ENCODE measurements around the gene ABCA9. TPM values are rescaled to one million over a fixed set of nuclear protein-coding genes. Genes with fewer than 3 reads are reported as not detected.

The ABCA9 gene
- total RNA-seq, 1 experiment from 2014 or later, result not detected

- no peaks in the 10 kb centered on the region for H3K79me2 ChIP-seq (ENCODE audit: low read length)
- CTCF ChIA-PET, result interaction anchor here (0.5 kb wide), 1 partner anchor 25 kb away, joined by 5 read pairs; no protein-coding TSS in a partner anchor
- POLR2A ChIA-PET (ENCODE audit: unreplicated experiment), result no interaction called here
- no peaks in the 10 kb centered on the region for H3K36me3 ChIP-seq (ENCODE audit: low read depth, low read length)
- no peak for ATAC-seq
- no peaks in the 10 kb centered on the region for H3K9me2 ChIP-seq (replicated peaks; ENCODE audit: low read length)
- H3K27me3 ChIP-seq (ENCODE audit: low read length), result peaks cover 33% of the 10 kb centered on the region
- TF ChIP-seq EZH2phosphoT487 (IDR thresholded peaks at IDR 0.05; ENCODE audit: borderline replicate concordance, low read length), result no peak
- TF ChIP-seq CTCF (conservative IDR thresholded peaks at IDR 0.05; ENCODE audit: low read depth, low read length), result no peak
- no peak for TF ChIP-seq EZH2 (IDR thresholded peaks at IDR 0.05; ENCODE audit: low read length, unreplicated experiment)
- BruUV-seq (replicated peaks), result no TSS peak
- H3K9ac ChIP-seq (ENCODE audit: low read length), result no peak overlapping the region
- no peaks in the 10 kb centered on the region for H4K20me1 ChIP-seq (ENCODE audit: low read length)
- no peaks in the 10 kb centered on the region for H3K4me1 ChIP-seq (ENCODE audit: insufficient read depth, low read length)
- H3K27ac ChIP-seq (ENCODE audit: low read length), result no peak overlapping the region
- H3F3A ChIP-seq (ENCODE audit: low read length, unreplicated experiment), result no peaks in the 10 kb centered on the region
- H3K4me2 ChIP-seq (ENCODE audit: low read length), result no peak overlapping the region
- no peaks in the 10 kb centered on the region for H3K9me3 ChIP-seq (ENCODE audit: low read length)
- no peak for DNase-seq
- H2AFZ ChIP-seq (ENCODE audit: low read length), result no peak overlapping the region
- H3K4me3 ChIP-seq (ENCODE audit: low read length), result no peak overlapping the region
- intact Hi-C loops (cut with micrococcal nuclease), result no loop called here
These were observed 3.4 kb downstream of the ABCA9 start for GRCh38 chr17:69057280-69057679.

GRCh38 chr17:69056179-69056823, 4.4 kb downstream of the ABCA9 start:
- ATAC-seq (no peak), DNase-seq (no peak)
- intact Hi-C loops (cut with micrococcal nuclease), result no loop called here
- Histone ChIP-seq H2AFZ (ENCODE audit: low read length) (no peak overlapping the region), H3K9ac (ENCODE audit: low read length) (no peak overlapping the region), H3F3A (ENCODE audit: low read length, unreplicated experiment) (no peaks in the 10 kb centered on the region), H3K9me2 (replicated peaks; ENCODE audit: low read length) (no peaks in the 10 kb centered on the region), H3K27me3 (ENCODE audit: low read length) (peaks cover 31% of the 10 kb centered on the region), H3K9me3 (ENCODE audit: low read length) (no peaks in the 10 kb centered on the region), H4K20me1 (ENCODE audit: low read length) (no peaks in the 10 kb centered on the region), H3K27ac (ENCODE audit: low read length) (no peak overlapping the region), H3K79me2 (ENCODE audit: low read length) (no peaks in the 10 kb centered on the region), H3K36me3 (ENCODE audit: low read depth, low read length) (no peaks in the 10 kb centered on the region), H3K4me2 (ENCODE audit: low read length) (no peak overlapping the region), H3K4me1 (ENCODE audit: insufficient read depth, low read length) (no peaks in the 10 kb centered on the region), H3K4me3 (ENCODE audit: low read length) (no peak overlapping the region)
- TF ChIP-seq EZH2phosphoT487 (IDR thresholded peaks at IDR 0.05; ENCODE audit: borderline replicate concordance, low read length) (no peak), EZH2 (IDR thresholded peaks at IDR 0.05; ENCODE audit: low read length, unreplicated experiment) (no peak)
- ChIA-PET CTCF (no interaction called here), POLR2A (ENCODE audit: unreplicated experiment) (no interaction called here)
- BruUV-seq (replicated peaks), result no TSS peak

GRCh38 chr17:69055334-69055733, 5.4 kb downstream of the ABCA9 start:
- Histone ChIP-seq H3K79me2 (ENCODE audit: low read length) (no peaks in the 10 kb centered on the region), H3F3A (ENCODE audit: low read length, unreplicated experiment) (no peaks in the 10 kb centered on the region), H3K27me3 (ENCODE audit: low read length) (peaks cover 35% of the 10 kb centered on the region; the same call in 1 of the 2 replicates), H3K9me3 (ENCODE audit: low read length) (no peaks in the 10 kb centered on the region), H3K9me2 (replicated peaks; ENCODE audit: low read length) (no peaks in the 10 kb centered on the region), H3K27ac (ENCODE audit: low read length) (no peak overlapping the region), H4K20me1 (ENCODE audit: low read length) (no peaks in the 10 kb centered on the region), H3K9ac (ENCODE audit: low read length) (no peak overlapping the region), H2AFZ (ENCODE audit: low read length) (no peak overlapping the region), H3K4me1 (ENCODE audit: insufficient read depth, low read length) (no peaks in the 10 kb centered on the region), H3K4me2 (ENCODE audit: low read length) (no peak overlapping the region), H3K4me3 (ENCODE audit: low read length) (no peak overlapping the region), H3K36me3 (ENCODE audit: low read depth, low read length) (no peaks in the 10 kb centered on the region)
- no TSS peak for BruUV-seq (replicated peaks)
- DNase-seq (no peak), ATAC-seq (no peak)
- no peak for TF ChIP-seq EZH2 (IDR thresholded peaks at IDR 0.05; ENCODE audit: low read length, unreplicated experiment)
- TF ChIP-seq EZH2phosphoT487 (IDR thresholded peaks at IDR 0.05; ENCODE audit: borderline replicate concordance, low read length), result no peak
- TF ChIP-seq CTCF (conservative IDR thresholded peaks at IDR 0.05; ENCODE audit: low read depth, low read length), result no peak
- POLR2A ChIA-PET (ENCODE audit: unreplicated experiment), result no interaction called here
- CTCF ChIA-PET, result no interaction called here
- intact Hi-C loops (cut with micrococcal nuclease), result no loop called here

Data from PC-3 (cell line).